T-helper 2 cell treated with Interferon-gamma antibody and Interleukin-4, amounts not matched to agents 5 μg/mL and 100 μg/mL, for 36 hours (primary cell): ENCODE results near the gene PIK3AP1.
"Not testable (repeated sequence)": the region's sequence is repeated elsewhere in the genome, so short reads cannot be mapped to it uniquely, and the experiment has no call there.

ENCODE experiments used
- DNase-seq: peaks from one replicate; pipeline ENCODE4 v3.0.0; 2021; ENCODE audit warnings: low spot score
- H3K27ac Mint-ChIP-seq: one replicate; pipeline ENCODE4 v1.8.0; 2021; ENCODE audit warnings: mild to moderate bottlenecking, mixed read lengths
- H3K27me3 Mint-ChIP-seq: one replicate; pipeline ENCODE4 v1.8.0; 2021; ENCODE audit warnings: low read depth, mixed read lengths
- H3K36me3 Mint-ChIP-seq: one replicate; pipeline ENCODE4 v1.8.0; 2021; ENCODE audit warnings: low read depth, mixed read lengths
- H3K4me1 Mint-ChIP-seq: one replicate; pipeline ENCODE4 v1.8.0; 2021; ENCODE audit warnings: low read depth, mixed read lengths
- H3K4me3 Mint-ChIP-seq: one replicate; pipeline ENCODE4 v1.8.0; 2022; ENCODE audit warnings: mild to moderate bottlenecking, moderate library complexity, mixed read lengths
- H3K9me3 Mint-ChIP-seq: one replicate; pipeline ENCODE4 v1.8.0; 2021; ENCODE audit warnings: mixed read lengths

The PIK3AP1 gene

GRCh38 chr10:96560489-96560888 lies 159.8 kb downstream of the PIK3AP1 start:
- H3K4me3 Mint-ChIP-seq, result no peak overlapping the region
- H3K27ac Mint-ChIP-seq, result no peak overlapping the region

GRCh38 chr10:96556003-96556402 lies 164.3 kb downstream of the PIK3AP1 start:
- DNase-seq, result no peak

More at GRCh38 chr10:96560489-96560888, 159.8 kb downstream of the PIK3AP1 start:
- DNase-seq, result no peak
- no peaks in the 10 kb centered on the region for H3K27me3 Mint-ChIP-seq
- peaks cover 41% of the 10 kb centered on the region for H3K36me3 Mint-ChIP-seq
- H3K4me1 Mint-ChIP-seq, result peaks cover 2% of the 10 kb centered on the region
- no peaks in the 10 kb centered on the region for H3K9me3 Mint-ChIP-seq

GRCh38 chr10:96555330-96555729 lies 165.0 kb downstream of the PIK3AP1 start:
- no peak overlapping the region for H3K27ac Mint-ChIP-seq
- DNase-seq, result no peak
- H3K27me3 Mint-ChIP-seq, result no peaks in the 10 kb centered on the region
- peaks cover 19% of the 10 kb centered on the region for H3K36me3 Mint-ChIP-seq
- H3K4me1 Mint-ChIP-seq, result no peaks in the 10 kb centered on the region
- no peaks in the 10 kb centered on the region for H3K9me3 Mint-ChIP-seq
- no peak overlapping the region for H3K4me3 Mint-ChIP-seq

More at GRCh38 chr10:96556003-96556402, 164.3 kb downstream of the PIK3AP1 start:
- H3K36me3 Mint-ChIP-seq, result peaks cover 24% of the 10 kb centered on the region
- H3K4me3 Mint-ChIP-seq, result no peak overlapping the region
- H3K9me3 Mint-ChIP-seq, result no peaks in the 10 kb centered on the region
- H3K27ac Mint-ChIP-seq, result no peak overlapping the region
- H3K27me3 Mint-ChIP-seq, result no peaks in the 10 kb centered on the region
- no peaks in the 10 kb centered on the region for H3K4me1 Mint-ChIP-seq

GRCh38 chr10:96548589-96548988 lies 171.7 kb downstream of the PIK3AP1 start:
- Mint-ChIP-seq H3K4me3 (no peak overlapping the region), H3K27me3 (no peaks in the 10 kb centered on the region), H3K9me3 (no peaks in the 10 kb centered on the region), H3K36me3 (peaks cover 35% of the 10 kb centered on the region), H3K4me1 (peaks cover 2% of the 10 kb centered on the region), H3K27ac (no peak overlapping the region)
- no peak for DNase-seq

GRCh38 chr10:96545558-96545957 lies 174.8 kb downstream of the PIK3AP1 start:
- not testable (repeated sequence) for H3K27ac Mint-ChIP-seq, H3K4me1 Mint-ChIP-seq, H3K27me3 Mint-ChIP-seq, H3K4me3 Mint-ChIP-seq, H3K9me3 Mint-ChIP-seq, DNase-seq
- peaks cover 43% of the 10 kb centered on the region for H3K36me3 Mint-ChIP-seq
